C4-2B (cell line): ENCODE data around the gene DPH5.
A peak's percentile ranks its signal among the peaks of the same experiment; 100 is the strongest.
"Not testable (repeated sequence)": the region's sequence is repeated elsewhere in the genome, so short reads cannot be mapped to it uniquely, and the experiment has no call there.

Experiments
- H3K27ac ChIP-seq: fragments of 450-650 bp; 2 replicates; pipeline ENCODE4 v1.5.1; 2017
- CTCF ChIP-seq: fragments of 450-650 bp; conservative IDR thresholded peaks from 2 replicates; pipeline ENCODE4 v1.5.1; 2017; ENCODE audit warnings: mild to moderate bottlenecking
- ZFX ChIP-seq: fragments of 450-650 bp; IDR thresholded peaks from 2 replicates; pipeline ENCODE4 v1.6.1; 2017

Gene DPH5

GRCh38 chr1:100950337-100950736 lies 75.2 kb downstream of the DPH5 start:
- TF ChIP-seq ZFX (no peak), CTCF (no peak)
- no peak overlapping the region for H3K27ac ChIP-seq

- H3K27ac ChIP-seq = peak overlapping the region; percentile 32
Observed at GRCh38 chr1:100949515-100950158, 75.9 kb downstream of the DPH5 start.

GRCh38 chr1:100948721-100949405 lies 76.7 kb downstream of the DPH5 start:
- peak overlapping the region; percentile 32 for H3K27ac ChIP-seq

GRCh38 chr1:100947816-100948215 lies 77.8 kb downstream of the DPH5 start:
- not testable (repeated sequence) for H3K27ac ChIP-seq

- H3K27ac ChIP-seq = not testable (repeated sequence)
Observed at GRCh38 chr1:100946064-100946463, 79.5 kb downstream of the DPH5 start.

- TF ChIP-seq ZFX (no peak), CTCF (no peak)
- H3K27ac ChIP-seq = no peak overlapping the region
Observed at GRCh38 chr1:100943533-100943932, 82.1 kb downstream of the DPH5 start.

- H3K27ac ChIP-seq = no peak overlapping the region
- TF ChIP-seq ZFX (no peak), CTCF (no peak)
Observed at GRCh38 chr1:100942304-100943046, 83.1 kb downstream of the DPH5 start.

- no peak overlapping the region for H3K27ac ChIP-seq
- TF ChIP-seq CTCF = no peak
- no peak for TF ChIP-seq ZFX
Observed at GRCh38 chr1:100941580-100942216, 83.9 kb downstream of the DPH5 start.

- no peak overlapping the region for H3K27ac ChIP-seq
- TF ChIP-seq ZFX = no peak
- TF ChIP-seq CTCF = no peak
Observed at GRCh38 chr1:100941098-100941527, 84.5 kb downstream of the DPH5 start.
